HG02610 (cell line): Measurements from ENCODE around the gene COL12A1.

ENCODE experiments used
- ATAC-seq: cut with Tn5 transposase; IDR thresholded peaks from one replicate; pipeline ENCODE4 v1.9.1; 2021; ENCODE audit warnings: mild to moderate bottlenecking, moderate library complexity; ENCODE audit not compliant: unreplicated experiment

COL12A1 gene

DNA sequence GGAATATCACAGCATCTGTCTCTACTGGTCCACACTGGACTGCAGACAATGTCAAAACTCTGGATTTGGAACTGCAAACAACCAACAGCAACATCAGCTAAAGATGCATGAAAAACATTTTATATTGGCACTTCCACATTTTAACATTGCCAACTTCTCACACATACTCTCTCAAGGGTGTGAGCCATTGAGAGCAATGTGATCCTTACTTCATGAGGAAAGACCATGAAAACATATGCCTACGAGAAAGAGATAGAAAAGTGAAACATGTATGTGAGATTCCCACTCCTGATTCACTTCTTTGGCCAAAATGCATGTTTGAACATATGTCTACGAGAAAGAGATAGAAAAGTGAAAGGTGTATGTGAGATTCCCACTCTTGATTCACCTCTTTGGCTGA is 99.4 kb downstream of the COL12A1 start:
- no peak for ATAC-seq

DNA sequence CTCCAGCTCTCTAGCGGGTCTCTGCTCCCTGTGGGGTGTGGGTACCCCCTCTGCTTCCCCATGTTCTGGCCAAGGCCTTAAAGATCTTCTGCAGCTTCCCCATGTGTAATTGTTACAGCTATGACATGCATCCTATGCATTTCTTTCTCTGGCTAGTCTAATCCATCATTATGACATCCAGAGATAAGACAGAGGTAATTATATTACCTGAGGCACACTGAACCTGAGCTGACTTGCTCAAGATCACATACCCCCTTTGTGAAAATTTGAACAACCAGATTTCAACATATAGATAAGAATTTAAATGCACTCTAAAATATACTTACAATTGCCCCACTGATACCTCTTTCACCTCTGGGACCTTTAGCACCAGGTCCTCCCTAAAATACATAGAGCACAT is 102.4 kb downstream of the COL12A1 start:
- no peak for ATAC-seq

GRCh38 chr6:75102301-75102700 is 103.6 kb downstream of the COL12A1 start:
- ATAC-seq: no peak

DNA sequence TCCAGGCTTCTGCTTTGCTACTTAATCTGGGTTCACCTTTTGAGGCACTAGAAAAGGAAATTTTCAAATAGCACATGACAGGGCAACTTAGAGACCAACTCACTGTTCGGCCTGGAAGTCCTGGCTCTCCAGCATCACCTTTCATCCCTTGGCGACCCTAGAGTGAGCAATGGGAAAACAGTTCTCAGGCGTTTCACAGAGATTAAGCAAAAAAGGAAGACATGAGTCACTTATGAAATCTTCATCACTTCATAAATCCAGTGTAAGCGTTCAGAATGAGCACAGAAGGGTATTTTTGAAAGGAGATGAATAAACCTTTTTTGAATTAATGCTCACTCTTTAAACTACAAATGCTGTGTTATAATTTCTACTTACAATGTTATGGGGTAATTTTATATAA is 104.0 kb downstream of the COL12A1 start:
- ATAC-seq: no peak

GRCh38 chr6:75098709-75099108 is 107.1 kb downstream of the COL12A1 start:
- ATAC-seq: no peak

GRCh38 chr6:75096966-75097365 is 108.9 kb downstream of the COL12A1 start:
- ATAC-seq: no peak

DNA sequence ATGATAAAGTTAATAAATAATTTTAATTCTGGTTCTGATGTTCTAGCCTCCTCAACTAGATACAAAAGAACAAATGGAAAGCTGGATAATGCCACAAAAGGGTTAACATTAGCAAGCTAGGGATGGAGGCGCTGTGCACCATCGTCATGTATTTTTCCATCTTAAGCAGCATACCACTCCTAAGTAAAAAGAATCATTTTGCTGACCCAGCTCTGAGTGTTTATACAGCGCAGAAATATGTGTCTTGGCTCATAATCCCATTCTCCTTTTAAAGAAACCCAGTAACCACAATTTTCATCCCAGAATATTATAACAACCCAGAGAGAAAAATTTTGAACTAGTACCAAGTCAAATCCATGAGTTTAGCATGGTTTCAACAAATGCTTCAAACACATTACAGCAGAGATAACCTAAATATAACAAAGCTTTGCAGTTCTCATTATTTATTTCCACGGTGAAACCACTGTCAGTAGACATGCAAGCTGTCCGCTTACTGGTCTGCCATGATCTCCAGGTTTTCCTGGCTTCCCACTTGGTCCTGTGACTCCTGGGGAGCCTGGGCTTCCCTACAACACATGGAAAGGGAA is 111.1 kb downstream of the COL12A1 start:
- no peak for ATAC-seq

DNA sequence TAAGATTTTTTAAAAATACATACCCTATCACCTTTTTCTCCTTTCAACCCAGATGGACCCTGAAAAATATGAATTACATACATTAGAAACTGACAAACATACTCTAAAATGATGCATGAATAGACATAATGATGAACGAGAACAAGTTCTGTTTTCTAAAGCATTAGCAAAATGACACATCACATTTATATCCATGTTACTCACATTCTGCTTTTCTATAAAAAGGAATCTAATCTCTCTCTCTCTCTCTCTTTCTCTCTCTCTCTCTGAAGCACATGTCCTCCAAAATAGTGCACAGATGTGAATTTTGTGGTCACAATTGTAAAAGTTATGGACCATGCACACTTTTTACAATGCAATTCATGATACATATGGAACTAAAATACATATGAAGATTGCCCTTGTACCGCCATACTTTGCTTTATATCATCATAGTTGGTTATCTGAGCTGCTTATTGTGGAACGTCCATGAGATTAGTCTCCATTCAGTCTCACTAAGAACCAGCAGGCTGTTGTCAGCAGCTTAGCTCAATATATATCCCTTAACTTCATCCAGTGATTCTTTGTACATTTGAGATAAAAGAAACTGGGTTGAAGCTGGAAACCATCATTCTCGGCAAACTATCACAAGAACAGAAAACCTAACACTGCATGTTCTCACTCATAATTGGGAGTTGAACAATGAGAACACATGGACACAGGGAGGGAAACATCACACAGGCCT is 114.2 kb downstream of the COL12A1 start:
- ATAC-seq: no peak

DNA sequence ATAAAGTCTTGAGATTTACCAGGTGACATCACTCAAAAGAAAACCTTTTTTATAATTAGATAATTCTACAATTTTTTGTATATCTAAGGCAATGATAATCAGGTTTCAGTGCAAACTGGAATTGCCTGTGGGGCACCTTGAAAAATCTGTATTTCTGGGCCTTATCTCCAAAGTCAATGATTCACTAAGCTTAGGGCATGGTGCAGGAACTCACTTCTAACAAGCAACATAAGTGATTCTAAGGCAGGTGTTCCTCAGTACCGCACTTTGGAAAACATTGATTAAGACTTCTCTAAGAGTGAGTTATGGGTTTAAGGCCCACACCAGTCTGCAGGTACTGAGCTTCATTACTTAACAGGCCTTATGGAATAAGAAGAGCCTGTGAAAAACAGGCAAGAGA is 115.3 kb downstream of the COL12A1 start:
- no peak for ATAC-seq

- no peak for ATAC-seq
These were observed 115.9 kb downstream of the COL12A1 start for GRCh38 chr6:75089921-75090320.

- ATAC-seq: no peak
These were observed 116.5 kb downstream of the COL12A1 start for GRCh38 chr6:75089151-75089897.

GRCh38 chr6:75085931-75086635 is 119.8 kb downstream of the COL12A1 start:
- no peak for ATAC-seq

DNA sequence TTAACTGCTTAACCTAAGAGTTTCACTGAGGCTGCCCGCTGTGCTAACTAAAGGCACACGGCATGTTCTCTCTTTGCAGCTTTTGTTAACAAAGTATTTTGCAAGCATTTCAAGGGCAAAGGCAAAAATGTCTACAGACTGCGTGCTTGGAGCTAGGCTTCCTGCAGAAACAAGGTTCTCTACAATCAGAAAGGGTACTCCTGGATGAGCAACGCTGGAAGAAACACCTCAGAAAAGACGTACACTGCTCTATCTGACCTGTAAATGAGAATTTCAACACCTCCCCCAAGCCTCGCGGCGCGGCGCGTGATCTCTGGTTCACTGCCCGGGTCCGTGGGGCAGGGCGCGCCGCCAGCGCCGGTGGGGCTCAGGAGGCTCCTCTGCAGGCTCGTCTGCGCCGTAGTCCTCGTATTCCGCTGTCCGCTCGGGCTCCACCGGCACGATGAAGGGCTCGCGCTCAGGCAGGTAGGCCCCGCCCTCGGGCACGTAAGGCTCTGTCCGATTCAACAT is 120.9 kb downstream of the COL12A1 start:
- no peak for ATAC-seq

GRCh38 chr6:75084018-75084417 is 121.8 kb downstream of the COL12A1 start:
- ATAC-seq: no peak

GRCh38 chr6:75081921-75082320 is 123.9 kb downstream of the COL12A1 start:
- no peak for ATAC-seq

DNA sequence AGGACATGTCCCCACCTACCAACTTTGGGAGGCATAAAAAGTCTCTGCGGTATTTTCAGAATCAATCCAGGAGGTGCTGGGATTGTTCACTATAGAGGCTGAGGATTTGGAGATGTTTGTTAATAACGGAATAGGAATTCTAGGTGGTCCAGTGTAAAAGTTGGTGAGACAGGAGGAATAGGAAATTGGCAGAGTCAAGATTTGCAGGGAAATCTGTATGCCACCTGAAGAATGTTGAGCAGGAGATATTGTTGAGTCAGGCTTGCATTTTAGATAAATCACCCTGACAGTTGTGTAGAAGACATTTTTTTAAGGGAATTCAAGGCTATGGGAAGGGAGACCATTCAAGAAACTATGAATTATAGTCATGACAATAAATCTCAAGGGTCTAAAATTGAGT is 124.8 kb downstream of the COL12A1 start:
- ATAC-seq: no peak

GRCh38 chr6:75079589-75079988 is 126.3 kb downstream of the COL12A1 start:
- no peak for ATAC-seq

DNA sequence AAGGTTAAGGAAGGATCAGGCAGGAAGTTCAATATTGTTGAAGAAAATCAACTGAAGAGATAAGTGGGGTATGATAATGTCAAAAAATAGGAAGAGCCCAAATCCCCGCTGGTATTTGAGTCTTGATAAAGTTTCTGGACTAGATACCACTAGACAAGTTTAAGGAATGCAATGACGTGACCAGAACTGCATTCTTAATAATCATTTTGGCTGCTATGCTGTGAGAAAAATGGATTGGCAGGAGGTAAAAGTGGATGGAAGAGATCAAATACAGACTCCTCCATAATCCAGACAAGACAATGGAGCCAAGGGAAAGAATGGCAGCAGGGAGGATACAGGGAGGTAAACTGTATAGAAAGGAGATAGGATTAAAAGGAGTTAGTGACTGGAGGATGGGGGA is 128.2 kb downstream of the COL12A1 start:
- ATAC-seq: no peak

DNA sequence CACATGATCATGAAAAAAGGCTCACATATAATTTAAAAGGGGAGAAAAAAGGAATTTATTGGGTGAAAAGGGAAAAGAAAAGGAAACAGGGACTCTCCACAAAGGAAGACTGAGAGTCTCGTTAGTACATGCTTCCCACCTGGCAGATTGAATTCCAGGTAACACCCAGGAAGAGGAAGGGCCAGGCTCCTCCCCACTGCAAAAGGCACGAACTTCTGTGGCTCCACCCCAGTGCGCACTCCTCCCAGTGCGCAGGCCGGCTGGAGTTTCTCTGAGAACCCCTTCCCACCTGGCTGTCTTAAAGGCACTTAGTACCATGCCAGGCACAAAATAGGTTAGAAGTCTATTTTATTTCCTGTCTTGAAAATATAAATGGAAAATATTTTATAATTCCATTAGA is 129.8 kb downstream of the COL12A1 start:
- ATAC-seq: no peak

DNA sequence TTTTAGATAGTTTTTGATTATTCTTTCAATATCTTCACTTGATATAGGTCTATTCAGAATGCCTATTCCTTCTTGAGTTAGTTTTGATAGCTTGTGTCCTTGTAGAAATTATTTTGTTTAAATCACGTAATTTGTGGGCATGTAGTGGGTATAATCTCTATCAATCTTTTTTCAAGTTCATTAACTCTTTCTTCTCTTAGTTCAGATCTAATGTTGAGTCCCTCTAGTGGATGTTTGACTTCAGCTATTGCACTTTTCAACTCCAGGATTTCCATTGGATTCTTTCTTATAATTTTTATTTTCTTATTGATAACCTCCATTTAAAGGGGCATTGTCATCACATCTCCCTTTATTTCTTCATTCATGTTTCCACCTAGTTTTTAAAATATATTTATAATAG is 135.6 kb downstream of the COL12A1 start:
- ATAC-seq: no peak

DNA sequence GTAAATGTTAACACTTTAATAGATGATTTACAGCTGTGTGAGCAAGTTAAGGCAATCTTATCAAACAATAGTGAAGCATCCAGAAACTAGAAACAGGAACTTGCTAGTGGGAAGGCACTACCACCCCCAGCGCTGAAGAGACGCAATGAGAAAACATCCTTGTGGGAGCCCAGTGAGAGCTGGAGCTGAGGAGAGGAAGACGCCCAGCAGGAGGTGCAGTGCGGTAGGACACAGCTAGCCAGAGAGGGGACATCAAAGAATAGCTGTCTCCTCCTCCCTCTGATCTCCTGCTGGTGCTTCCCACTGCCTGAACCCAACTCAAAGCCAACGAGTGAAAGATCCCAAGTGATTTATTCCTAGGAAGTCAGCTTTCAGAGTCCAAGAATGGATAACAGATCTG is 140.3 kb downstream of the COL12A1 start:
- ATAC-seq: no peak
